HepG2 (cell line): ENCODE measurements around the gene PPP1R9B. TPM values are rescaled to one million over a fixed set of nuclear protein-coding genes. Genes with fewer than 3 reads are reported as not detected.
A peak's percentile ranks its signal among the peaks of the same experiment; 100 is the strongest.

Source experiments
- ARID3A ChIP-seq: IDR thresholded peaks from 2 replicates; pipeline ENCODE4 v1.6.1; 2012; ENCODE audit warnings: low read depth, low read length, improper control_type of control experiment
- ATF5 ChIP-seq: sonication (generic); formaldehyde crosslinking; IDR thresholded peaks from 2 replicates; pipeline ENCODE4 v1.4.0; 2020; ENCODE audit warnings: mild to moderate bottlenecking, low read depth, missing genetic modification reagents
- CSRNP2 ChIP-seq: sonication (generic); formaldehyde crosslinking; conservative IDR thresholded peaks from 2 replicates; pipeline ENCODE4 v1.8.0; 2022; ENCODE audit warnings: low read depth, missing genetic modification reagents
- CTCF ChIP-seq: sonication (generic); formaldehyde crosslinking; IDR thresholded peaks from 2 replicates; pipeline ENCODE4 v1.5.0; 2020; ENCODE audit warnings: mild to moderate bottlenecking, missing genetic modification reagents, moderate library complexity
- DMTF1 ChIP-seq: sonication (generic); formaldehyde crosslinking; IDR thresholded peaks from 2 replicates; pipeline ENCODE4 v1.4.0; 2020; ENCODE audit warnings: mild to moderate bottlenecking, missing genetic modification reagents
- FOXA3 ChIP-seq: IDR thresholded peaks from 2 replicates; pipeline ENCODE4 v1.6.1; 2016; ENCODE audit warnings: missing genetic modification reagents, missing compliant biosample characterization
- FOXP1 ChIP-seq, 2 experiments: fragments of 450-650 bp in 1 of 2; IDR thresholded peaks; 2 replicates each; pipeline ENCODE4 v1.6.1; 2017 to 2018; ENCODE audit warnings: antibody characterized with exemption in 1 of 2
- HNF4G ChIP-seq, 2 experiments: sonication (generic) in 1 of 2; formaldehyde crosslinking in 1 of 2; IDR thresholded peaks; 2 replicates each; pipeline versions ENCODE4 v1.4.0 to v1.6.1; 2011 to 2020; ENCODE audit warnings: borderline replicate concordance in 2 of 2, low read depth in 2 of 2, mild to moderate bottlenecking in 2 of 2, low read length in 1 of 2, missing genetic modification reagents in 1 of 2, moderate library complexity in 1 of 2
- LRRFIP1 ChIP-seq: sonication (generic); formaldehyde crosslinking; conservative IDR thresholded peaks from 2 replicates; pipeline ENCODE4 v1.4.0; 2020; ENCODE audit warnings: missing genetic modification reagents
- MEIS1 ChIP-seq: sonication (generic); formaldehyde crosslinking; IDR thresholded peaks from 2 replicates; pipeline ENCODE4 v1.9.0; 2021; ENCODE audit warnings: mild to moderate bottlenecking, missing genetic modification reagents, moderate library complexity, borderline replicate concordance
- PREB ChIP-seq: sonication (generic); formaldehyde crosslinking; IDR thresholded peaks from 2 replicates; pipeline ENCODE4 v1.4.0; 2020; ENCODE audit warnings: missing genetic modification reagents
- SMARCC2 ChIP-seq: fragments of 450-650 bp; IDR thresholded peaks from 2 replicates; pipeline ENCODE4 v1.6.1; 2017; ENCODE audit warnings: antibody characterized with exemption, mild to moderate bottlenecking
- ZNF546 ChIP-seq: sonication (generic); formaldehyde crosslinking; conservative IDR thresholded peaks from 2 replicates; pipeline ENCODE4 v1.8.1; 2023; ENCODE audit warnings: mild to moderate bottlenecking, missing genetic modification reagents
- ZNF549 ChIP-seq: sonication (generic); formaldehyde crosslinking; IDR thresholded peaks from 2 replicates; pipeline ENCODE4 v1.5.0; 2020; ENCODE audit warnings: missing genetic modification reagents
- ZNF619 ChIP-seq: sonication (generic); formaldehyde crosslinking; IDR thresholded peaks from 2 replicates; pipeline ENCODE4 v1.4.0; 2020; ENCODE audit warnings: mild to moderate bottlenecking, missing genetic modification reagents
- polyA plus RNA-seq, 8 experiments: library from polyadenylated mRNA; depleted of rRNA in 3 of 8; stranded (reverse) in 7 of 8; unstranded in 1 of 8; fragments of >200 nt; fragmentation: Illumina TruSeq in 4 of 8; extraction: Trizol in 4 of 8; gene quantifications; 2 replicates each; pipeline versions ENCODE4 v1.2.1 to v1.2.3, GENCODE V29; 2011 to 2016; ENCODE audit warnings: low read depth in 4 of 8, missing spikeins in 1 of 8, mixed read lengths in 1 of 8; ENCODE audit not compliant: insufficient read depth in 1 of 8
- total RNA-seq, 5 experiments: library from RNA; depleted of rRNA; stranded (reverse); fragments of >200 nt; fragmentation: Illumina TruSeq; extraction: Trizol; gene quantifications; 2 replicates each; pipeline ENCODE4 v1.2.3, GENCODE V29; 2016; ENCODE audit warnings: low read depth in 1 of 5

Gene PPP1R9B
- total and polyA plus RNA-seq, 2 of the 13 experiments (the other 11 are each of a cell fraction or from before 2014, with no cell fraction given): 9.4 to 15.8 TPM

GRCh38 chr17:50151937-50152547, 1.6 kb upstream of the PPP1R9B start (continued):
- no peak for TF ChIP-seq ARID3A
- TF ChIP-seq PREB (CRISPR knock-in tag): no peak
- no peak for TF ChIP-seq CSRNP2 (CRISPR knock-in tag)
- peak; percentile 38; the same call in 1 of the 2 replicates for TF ChIP-seq MEIS1 (CRISPR knock-in tag)
- no peak for TF ChIP-seq ATF5
- no peak for TF ChIP-seq ZNF546 (CRISPR knock-in tag)
- TF ChIP-seq CTCF (CRISPR knock-in tag): peak; percentile 43
- TF ChIP-seq ZNF619 (CRISPR knock-in tag): no peak
- TF ChIP-seq HNF4G (IDR thresholded peaks at IDR 0.05; ENCODE audit: borderline replicate concordance, low read depth, low read length): peak; percentile 9; the same call in 1 of the 2 replicates
- no peak; the same call in 1 of the 2 replicates for TF ChIP-seq HNF4G (CRISPR knock-in tag; IDR thresholded peaks at IDR 0.05; ENCODE audit: borderline replicate concordance, low read depth)
- TF ChIP-seq FOXA3 (CRISPR knock-in tag): peak; percentile 37; the same call in 1 of the 2 replicates
- no peak for TF ChIP-seq SMARCC2
- TF ChIP-seq ZNF549 (CRISPR knock-in tag): no peak
- no peak for TF ChIP-seq DMTF1 (CRISPR knock-in tag)
- TF ChIP-seq LRRFIP1 (CRISPR knock-in tag): no peak
- TF ChIP-seq FOXP1 (IDR thresholded peaks at IDR 0.05): no peak
- TF ChIP-seq FOXP1 (CRISPR knock-in tag; IDR thresholded peaks at IDR 0.05): 0 out of 2 replicates have a peak, but pooled peaks have one; percentile 22
